ENCODE data around the gene COA8. TPM values are rescaled to one million over a fixed set of nuclear protein-coding genes. Genes with fewer than 3 reads are reported as not detected.
A peak's percentile ranks its signal among the peaks of the same experiment; 100 is the strongest.

Gene COA8
- total and polyA plus RNA-seq, 10 donors, result 15.2 to 39.5 (median 22.2) TPM

GRCh38 chr14:103574707-103575285, 12.0 kb downstream of the COA8 start:
- intact Hi-C loops (cut with DNase I; ENCODE audit: low total_unique reads), result loop anchor here (10.0 kb wide), 3 partner anchors 50 to 340 kb away; partner anchors contain the start of gene KLC1
- TF ChIP-seq POLR2AphosphoS5 (IDR thresholded peaks at IDR 0.05), result peak in 2 of 3 donors; percentile 31 to 38
- TF ChIP-seq POLR2A (IDR thresholded peaks at IDR 0.05), result no peak
- no peaks in the 10 kb centered on the region for H3K9me3 ChIP-seq
- DNase-seq, result no peak
- peak overlapping the region in 3 of 8 donors; percentile 30 to 84 (median 72) for H3K27ac ChIP-seq
- H3K4me1 ChIP-seq, result peaks cover 6 to 72% (median 46%) of the 10 kb centered on the region in 6 donors
- H3K36me3 ChIP-seq, result peaks cover 0 to 83% (median 38%) of the 10 kb centered on the region in 6 donors
- no peaks in the 10 kb centered on the region for H3K27me3 ChIP-seq (replicated peaks in 1 of 7)
- no peak overlapping the region for H3K4me3 ChIP-seq
- 87 to 96% (median 94%) methylated on average over 7 to 18 of the region's 18 CpGs for WGBS, 5 donors

GRCh38 chr14:103576371-103577024, 13.7 kb downstream of the COA8 start:
- Histone ChIP-seq H3K4me3 (no peak overlapping the region), H3K27me3 (replicated peaks in 1 of 7) (no peaks in the 10 kb centered on the region), H3K36me3 (peaks cover 0 to 99% (median 47%) of the 10 kb centered on the region in 6 donors), H3K27ac (peak overlapping the region in 7 of 8 donors; percentile 3 to 84 (median 72)), H3K9me3 (no peaks in the 10 kb centered on the region), H3K4me1 (peaks cover 6 to 65% (median 42%) of the 10 kb centered on the region in 6 donors)
- no peak for TF ChIP-seq POLR2A (IDR thresholded peaks at IDR 0.05)
- no peak for TF ChIP-seq CTCF (IDR thresholded peaks at IDR 0.05 in 8 of 11, conservative IDR thresholded peaks at IDR 0.05 in 3 of 11)
- peak; percentile 78 to 87 (median 84) for TF ChIP-seq POLR2AphosphoS5 (IDR thresholded peaks at IDR 0.05)
- intact Hi-C loops (cut with DNase I; ENCODE audit: low total_unique reads), result loop anchor here (10.0 kb wide), 3 partner anchors 48 to 338 kb away; partner anchors contain the start of gene KLC1
- peak; percentile 91 for DNase-seq
- 60 to 70% (median 68%) methylated on average over 9 of the region's 9 CpGs for WGBS, 5 donors

- TF ChIP-seq POLR2AphosphoS5 (IDR thresholded peaks at IDR 0.05) (no peak), CTCF (IDR thresholded peaks at IDR 0.05 in 8 of 11, conservative IDR thresholded peaks at IDR 0.05 in 3 of 11) (no peak), POLR2A (IDR thresholded peaks at IDR 0.05) (no peak)
- Histone ChIP-seq H3K4me1 (peaks cover 6 to 52% (median 34%) of the 10 kb centered on the region in 6 donors), H3K36me3 (peaks cover 0 to 93% (median 47%) of the 10 kb centered on the region in 6 donors), H3K27ac (peak overlapping the region in 5 of 8 donors; percentile 33 to 84 (median 50)), H3K27me3 (replicated peaks in 1 of 7) (no peaks in the 10 kb centered on the region), H3K4me3 (no peak overlapping the region), H3K9me3 (no peaks in the 10 kb centered on the region)
- DNase-seq, result no peak
- intact Hi-C loops (cut with DNase I; ENCODE audit: low total_unique reads), result loop anchor here (10.0 kb wide), 3 partner anchors 46 to 336 kb away; partner anchors contain the start of gene KLC1
- 87 to 94% (median 89%) methylated on average over 10 to 12 of the region's 12 CpGs for WGBS, 5 donors
Observed at GRCh38 chr14:103578401-103579075, 15.8 kb downstream of the COA8 start.

- 94 to 97% (median 96%) methylated on average over 11 of the region's 11 CpGs for WGBS, 5 donors
- intact Hi-C loops (cut with DNase I; ENCODE audit: low total_unique reads), result no loop called here
Observed at GRCh38 chr14:103581206-103581605, 18.4 kb downstream of the COA8 start.

More at GRCh38 chr14:103581206-103581605, 18.4 kb downstream of the COA8 start:
- no peak for TF ChIP-seq CTCF (IDR thresholded peaks at IDR 0.05 in 8 of 11, conservative IDR thresholded peaks at IDR 0.05 in 3 of 11)
- no peak for TF ChIP-seq POLR2A (IDR thresholded peaks at IDR 0.05)
- TF ChIP-seq POLR2AphosphoS5 (IDR thresholded peaks at IDR 0.05), result no peak
- H3K36me3 ChIP-seq, result peaks cover 0 to 78% (median 32%) of the 10 kb centered on the region in 6 donors
- no peak overlapping the region for H3K4me3 ChIP-seq
- H3K27me3 ChIP-seq (replicated peaks in 1 of 7), result no peaks in the 10 kb centered on the region
- H3K4me1 ChIP-seq, result peaks cover 4 to 26% (median 16%) of the 10 kb centered on the region in 6 donors
- no peak overlapping the region for H3K27ac ChIP-seq
- H3K9me3 ChIP-seq, result no peaks in the 10 kb centered on the region
- DNase-seq, result no peak

Measured in spleen (tissue), 11 donors.